ENCODE results near the gene SLC1A7.

SLC1A7 gene

DNA sequence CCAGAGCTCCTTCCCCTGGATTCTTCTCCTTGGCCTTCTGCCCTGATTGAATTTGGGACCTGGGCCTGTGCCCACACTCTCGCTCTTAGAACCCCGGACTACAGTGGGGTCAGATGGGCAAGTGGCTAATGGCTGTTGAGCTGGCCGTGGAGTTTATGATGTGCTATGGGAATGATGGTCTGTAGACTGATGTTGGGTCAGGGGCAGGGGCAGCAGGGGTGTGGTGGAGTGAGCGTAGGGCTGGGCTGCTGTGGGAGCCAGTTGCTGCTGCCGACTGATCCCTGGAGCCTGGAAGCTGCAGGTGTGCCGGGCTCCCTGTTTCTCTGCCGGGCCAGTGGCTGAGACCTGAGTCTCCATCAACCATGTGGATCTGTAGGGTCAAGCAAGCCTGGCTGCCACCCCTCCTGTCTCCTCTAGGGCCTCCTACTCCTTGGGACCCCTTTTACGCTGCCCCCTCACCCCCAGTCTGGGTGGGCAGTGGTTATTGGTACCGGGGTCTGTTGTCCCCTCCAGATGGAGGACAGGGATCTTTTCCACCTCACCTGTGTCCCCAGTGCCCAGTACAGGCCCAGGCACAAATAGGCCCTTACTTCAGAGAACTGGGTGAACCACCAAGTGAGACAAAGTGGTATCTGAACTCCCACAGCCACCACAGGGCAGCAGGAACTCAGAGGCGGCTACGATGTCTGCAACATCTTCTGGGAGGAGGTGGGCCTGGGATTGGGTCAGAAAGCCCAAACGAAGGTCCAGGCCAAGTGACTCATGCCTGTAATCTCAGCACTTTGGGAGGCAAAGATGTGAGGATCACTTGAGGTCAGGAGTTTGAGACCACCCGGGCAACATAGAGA, 75.3 kb downstream of the SLC1A7 start:
- TF ChIP-seq, protein P1, sequence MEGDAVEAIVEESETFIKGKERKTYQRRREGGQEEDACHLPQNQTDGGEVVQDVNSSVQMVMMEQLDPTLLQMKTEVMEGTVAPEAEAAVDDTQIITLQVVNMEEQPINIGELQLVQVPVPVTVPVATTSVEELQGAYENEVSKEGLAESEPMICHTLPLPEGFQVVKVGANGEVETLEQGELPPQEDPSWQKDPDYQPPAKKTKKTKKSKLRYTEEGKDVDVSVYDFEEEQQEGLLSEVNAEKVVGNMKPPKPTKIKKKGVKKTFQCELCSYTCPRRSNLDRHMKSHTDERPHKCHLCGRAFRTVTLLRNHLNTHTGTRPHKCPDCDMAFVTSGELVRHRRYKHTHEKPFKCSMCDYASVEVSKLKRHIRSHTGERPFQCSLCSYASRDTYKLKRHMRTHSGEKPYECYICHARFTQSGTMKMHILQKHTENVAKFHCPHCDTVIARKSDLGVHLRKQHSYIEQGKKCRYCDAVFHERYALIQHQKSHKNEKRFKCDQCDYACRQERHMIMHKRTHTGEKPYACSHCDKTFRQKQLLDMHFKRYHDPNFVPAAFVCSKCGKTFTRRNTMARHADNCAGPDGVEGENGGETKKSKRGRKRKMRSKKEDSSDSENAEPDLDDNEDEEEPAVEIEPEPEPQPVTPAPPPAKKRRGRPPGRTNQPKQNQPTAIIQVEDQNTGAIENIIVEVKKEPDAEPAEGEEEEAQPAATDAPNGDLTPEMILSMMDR (IDR thresholded peaks at IDR 0.05; ENCODE audit: low read depth, low read length, missing control alignments): no peak
- H3K4me3 ChIP-seq (ENCODE audit: low read depth, low read length): no peak overlapping the region
- in situ Hi-C loops (cut with HindIII; ENCODE audit: low sequenced_read_pairs): no loop called here
- no peak for DNase-seq (ENCODE audit: low read depth)

DNA sequence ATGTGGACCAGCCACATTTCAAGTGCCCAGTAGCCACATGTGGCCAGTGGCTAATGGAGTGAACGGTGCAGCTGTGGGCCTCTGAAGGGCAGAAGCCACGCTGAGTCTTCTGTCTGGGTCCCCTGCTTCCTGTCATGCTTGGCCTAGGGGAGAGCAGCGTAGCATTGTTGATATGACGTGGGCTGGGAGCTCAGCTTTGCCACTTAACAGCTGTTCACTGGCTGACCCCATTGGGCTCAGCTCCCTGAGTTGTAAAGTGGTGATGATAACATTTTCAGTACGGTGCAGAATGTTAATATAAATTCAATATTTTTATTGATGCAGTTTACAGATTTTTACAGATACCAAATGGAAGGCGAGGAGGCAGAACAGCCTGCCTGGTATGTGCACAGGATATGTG, 76.0 kb downstream of the SLC1A7 start:
- no peak for DNase-seq (ENCODE audit: low read depth)
- TF ChIP-seq, protein P1 (IDR thresholded peaks at IDR 0.05; ENCODE audit: low read depth, low read length, missing control alignments): no peak
- no peak overlapping the region for H3K4me3 ChIP-seq (ENCODE audit: low read depth, low read length)

DNA sequence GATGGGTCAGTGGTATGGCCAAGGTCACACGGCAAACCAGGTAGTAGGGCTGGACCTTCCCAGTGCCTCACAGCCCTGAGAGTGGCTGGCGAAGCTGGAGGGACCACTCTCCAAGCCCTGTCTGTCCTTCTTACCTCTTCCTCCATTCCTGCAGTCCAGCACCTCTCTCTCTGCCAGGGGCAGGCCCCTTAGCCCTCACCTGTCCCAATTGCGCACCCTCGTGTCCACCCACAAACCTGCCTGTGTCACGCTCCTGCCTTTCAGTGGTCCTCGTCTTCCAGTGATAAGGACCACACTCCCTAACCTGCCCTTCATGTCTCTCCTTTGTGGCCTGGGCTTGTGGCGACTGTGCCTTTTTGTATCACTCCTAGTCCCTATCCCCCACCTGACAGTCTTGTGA, 77.0 kb downstream of the SLC1A7 start:
- in situ Hi-C loops (cut with HindIII; ENCODE audit: low sequenced_read_pairs): no loop called here
- no peak overlapping the region for H3K4me3 ChIP-seq (ENCODE audit: low read depth, low read length)
- DNase-seq (ENCODE audit: low read depth): no peak
- TF ChIP-seq, protein P1 (IDR thresholded peaks at IDR 0.05; ENCODE audit: low read depth, low read length, missing control alignments): no peak

More for the DNA sequence above, 76.0 kb downstream of the SLC1A7 start:
- in situ Hi-C loops (cut with HindIII; ENCODE audit: low sequenced_read_pairs): no loop called here

DNA sequence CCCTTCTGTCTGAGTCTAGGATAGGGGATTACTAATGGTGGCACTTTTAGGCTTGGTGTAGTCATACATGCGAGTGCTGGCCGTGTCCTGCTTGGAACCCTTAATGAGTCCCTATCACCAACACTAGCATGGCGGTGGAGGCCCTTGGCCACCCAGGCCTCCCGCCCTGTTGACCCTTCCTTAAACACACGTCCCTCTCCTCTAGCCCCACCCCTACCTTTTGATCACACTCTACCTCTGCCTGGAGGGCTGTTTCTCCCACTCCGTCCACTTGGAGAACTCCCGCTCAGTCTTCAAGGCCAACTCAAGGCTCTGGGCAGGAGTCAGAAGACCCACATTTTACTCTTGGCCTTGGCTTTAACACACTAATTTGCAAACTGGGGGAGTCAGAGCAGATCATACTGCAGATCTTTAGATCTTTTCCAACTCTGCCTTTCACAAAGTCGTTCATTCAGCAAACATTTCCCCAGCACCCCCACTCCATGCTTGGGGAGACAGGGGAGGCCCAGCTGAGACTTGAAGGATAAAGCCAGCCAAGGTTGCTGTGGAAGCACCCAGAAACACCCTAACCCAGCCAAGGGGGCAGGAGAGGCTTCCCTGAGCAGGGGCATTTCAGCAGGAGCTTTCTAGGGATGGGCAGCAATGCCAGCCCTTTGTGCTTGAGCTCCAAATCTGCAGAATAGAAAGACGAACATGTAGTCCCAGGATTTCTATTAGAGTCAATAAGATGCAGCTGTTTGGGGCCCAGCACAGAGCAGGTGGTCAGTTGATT, 78.5 kb downstream of the SLC1A7 start:
- in situ Hi-C loops (cut with HindIII; ENCODE audit: low sequenced_read_pairs): no loop called here
- H3K4me3 ChIP-seq (ENCODE audit: low read depth, low read length): no peak overlapping the region
- TF ChIP-seq, protein P1 (IDR thresholded peaks at IDR 0.05; ENCODE audit: low read depth, low read length, missing control alignments): no peak
- no peak for DNase-seq (ENCODE audit: low read depth)

DNA sequence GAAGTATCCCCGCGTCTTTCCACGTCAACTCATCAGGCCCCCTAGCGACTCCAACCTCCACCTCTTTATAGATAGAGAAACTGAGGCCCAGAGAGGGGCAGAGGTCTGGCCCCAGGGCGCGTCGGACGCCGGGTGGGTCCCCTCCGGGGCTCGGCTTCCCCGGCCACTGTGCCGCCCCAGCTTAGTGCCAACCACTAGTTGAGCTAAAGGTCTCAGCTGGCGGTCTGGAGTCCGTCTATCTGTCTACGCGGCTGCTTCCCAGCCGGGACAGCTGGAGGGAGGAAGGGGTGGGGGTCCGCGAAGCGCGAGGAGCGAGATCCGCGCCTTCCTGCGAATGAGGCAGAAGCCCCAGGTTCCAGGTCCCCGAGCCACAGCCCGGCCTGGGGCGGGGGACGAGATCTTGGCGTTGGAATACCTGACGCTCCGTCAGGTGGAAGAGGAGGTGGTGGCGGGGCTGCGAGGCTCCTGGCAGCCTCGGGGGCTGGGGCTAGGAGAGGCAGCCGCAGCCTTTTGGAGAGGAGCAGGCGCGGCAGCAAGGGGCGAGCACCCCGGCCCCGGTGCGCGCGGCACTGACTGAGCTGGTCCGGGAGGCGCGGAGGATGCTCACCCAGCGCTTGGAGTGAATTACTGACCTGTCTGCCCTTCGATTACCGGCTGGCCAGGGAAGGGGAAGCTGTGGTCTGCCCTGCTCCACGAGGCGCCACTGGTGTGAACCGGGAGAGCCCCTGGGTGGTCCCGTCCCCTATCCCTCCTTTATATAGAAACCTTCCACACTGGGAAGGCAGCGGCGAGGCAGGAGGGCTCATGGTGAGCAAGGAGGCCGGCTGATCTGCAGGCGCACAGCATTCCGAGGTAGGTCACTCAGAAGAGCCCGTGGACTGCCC, 79.5 kb downstream of the SLC1A7 start:
- peak overlapping the region; percentile 52 for H3K4me3 ChIP-seq (ENCODE audit: low read depth, low read length)
- TF ChIP-seq, protein P1 (IDR thresholded peaks at IDR 0.05; ENCODE audit: low read depth, low read length, missing control alignments): no peak
- in situ Hi-C loops (cut with HindIII; ENCODE audit: low sequenced_read_pairs): no loop called here
- DNase-seq (ENCODE audit: low read depth): no peak
